HepG2 (cell line): ENCODE results near the gene MOCS1. TPM values are rescaled to one million over a fixed set of nuclear protein-coding genes. Genes with fewer than 3 reads are reported as not detected.

ENCODE experiments used
- ATAC-seq: fragments of 200-7000 bp; cut with Tn5 transposase; 3 replicates; pipeline ENCODE4 v1.9.1; 2020; ENCODE audit warnings: mild to moderate bottlenecking, moderate library complexity
- BruUV-seq: library from RNA; stranded (reverse); fragments of 400-500 nt; replicated peaks from 2 replicates; lab custom pipeline; 2021; lab: Mats Ljungman, UMichigan
- CTCF ChIA-PET: fragments of 300-600 bp; formaldehyde crosslinking; extraction: SDS; loops from one replicate; lab custom pipeline; 2021; ENCODE audit warnings: low total read pairs, inconsistent platforms, low intra/inter-chr PET ratio; lab: Yijun Ruan, JAX
- POLR2A ChIA-PET: fragments of 350-600 bp; sonication (Branson Sonifier 250); formaldehyde crosslinking; loops from one replicate; lab custom pipeline; 2020; ENCODE audit warnings: antibody characterized with exemption, inconsistent platforms; lab: Yijun Ruan, JAX
- DNase-seq: peaks from one replicate; pipeline ENCODE4 v3.0.0-alpha.2; 2015; ENCODE audit warnings: low spot score
- FAIRE-seq: peaks from 3 replicates; lab custom pipeline; 2011; peaks lifted over from hg19 to GRCh38; lab: Jason Lieb, UNC
- H2AFZ ChIP-seq: one replicate; pipeline ENCODE4 v1.6.1; 2011; ENCODE audit warnings: low read length, inconsistent platforms
- H3K27ac ChIP-seq: fragments of 300-600 bp; 3 replicates; pipeline ENCODE4 v1.8.0; 2011; ENCODE audit warnings: mixed run types, mild to moderate bottlenecking, mixed read lengths, low read length, inconsistent platforms; ENCODE audit not compliant: insufficient read depth; ENCODE audit errors: extremely low read length
- H3K27me3 ChIP-seq, 2 experiments: fragments of 200-600 bp in 1 of 2; 2 replicates in 1 of 2; 3 replicates in 1 of 2; pipeline versions ENCODE4 v1.6.0 to v1.8.0; 2011; ENCODE audit warnings: low read length in 2 of 2, mild to moderate bottlenecking in 2 of 2, moderate library complexity in 2 of 2, inconsistent platforms in 1 of 2; ENCODE audit not compliant: insufficient read depth in 2 of 2, control insufficient read depth in 1 of 2
- H3K36me3 ChIP-seq, 2 experiments: fragments of 200-600 bp in 1 of 2; replicated peaks in 1 of 2; 2 replicates in 1 of 2; 3 replicates in 1 of 2; pipeline versions ENCODE4 v1.5.1 to v1.8.0; 2011; ENCODE audit warnings: low read length in 2 of 2, inconsistent platforms in 1 of 2; ENCODE audit not compliant: insufficient read depth in 2 of 2, control insufficient read depth in 1 of 2
- H3K4me1 ChIP-seq: 2 replicates; pipeline ENCODE4 v1.5.1; 2012; ENCODE audit warnings: low read length, inconsistent platforms; ENCODE audit not compliant: insufficient read depth
- H3K4me2 ChIP-seq: 2 replicates; pipeline ENCODE4 v1.6.0; 2011; ENCODE audit warnings: low read depth, low read length, inconsistent platforms
- H3K4me3 ChIP-seq, 3 experiments: fragments of 200-600 bp in 1 of 3; sonication (generic), shearing (Covaris generic) in 1 of 3; replicated peaks in 1 of 3; 2 replicates each; pipeline ENCODE4 v1.5.1; 2011 to 2016; ENCODE audit warnings: low read length in 3 of 3, inconsistent platforms in 2 of 3, low read depth in 2 of 3, mild to moderate bottlenecking in 2 of 3, control low read depth in 1 of 3, mixed read lengths in 1 of 3; ENCODE audit not compliant: insufficient read depth in 1 of 3
- H3K79me2 ChIP-seq: one replicate; pipeline ENCODE4 v1.6.1; 2011; ENCODE audit warnings: low read length, inconsistent platforms; ENCODE audit not compliant: insufficient read depth
- H3K9ac ChIP-seq: 2 replicates; pipeline ENCODE4 v1.6.0; 2011; ENCODE audit warnings: mild to moderate bottlenecking, low read depth, low read length, inconsistent platforms; ENCODE audit not compliant: insufficient read depth
- H3K9me3 ChIP-seq: 2 replicates; pipeline ENCODE4 v1.5.1; 2012; ENCODE audit warnings: mild to moderate bottlenecking, low read length
- H4K20me1 ChIP-seq: 2 replicates; pipeline ENCODE4 v1.6.0; 2011; ENCODE audit warnings: inconsistent platforms, mild to moderate bottlenecking, low read length, moderate library complexity; ENCODE audit not compliant: insufficient read depth
- NR2F6 ChIP-seq, 2 experiments: IDR thresholded peaks; 2 replicates each; pipeline ENCODE4 v1.6.1; 2016; ENCODE audit warnings: antibody characterized with exemption in 1 of 2, mild to moderate bottlenecking in 1 of 2
- PAXIP1 ChIP-seq: sonication (generic); formaldehyde crosslinking; conservative IDR thresholded peaks from 2 replicates; pipeline ENCODE4 v1.4.0; 2020; ENCODE audit warnings: mild to moderate bottlenecking, missing genetic modification reagents, moderate library complexity
- STAG1 ChIP-seq: sonication (generic); formaldehyde crosslinking; IDR thresholded peaks from 2 replicates; pipeline ENCODE4 v1.4.0; 2020; ENCODE audit warnings: missing genetic modification reagents
- ZC3H13 ChIP-seq: sonication (generic); formaldehyde crosslinking; IDR thresholded peaks from 2 replicates; pipeline ENCODE4 v1.8.1; 2023; ENCODE audit warnings: mild to moderate bottlenecking, missing genetic modification reagents, moderate library complexity
- ZHX1 ChIP-seq: sonication (generic); formaldehyde crosslinking; IDR thresholded peaks from 2 replicates; pipeline ENCODE4 v1.8.1; 2022; ENCODE audit warnings: low read depth, mild to moderate bottlenecking, missing genetic modification reagents
- ZNF629 ChIP-seq: sonication (generic); formaldehyde crosslinking; conservative IDR thresholded peaks from 2 replicates; pipeline ENCODE4 v1.5.0; 2020; ENCODE audit warnings: missing genetic modification reagents
- ZNF644 ChIP-seq: IDR thresholded peaks from 2 replicates; pipeline ENCODE4 v1.6.1; 2016; ENCODE audit warnings: low read depth
- ZNF850 ChIP-seq: sonication (generic); formaldehyde crosslinking; conservative IDR thresholded peaks from 2 replicates; pipeline ENCODE4 v1.9.0; 2021; ENCODE audit warnings: mild to moderate bottlenecking, missing genetic modification reagents
- WGBS: methylation state at CpG from one replicate; pipeline ENCODE4 v1.1.6; 2017; ENCODE audit warnings: low lambda C conversion rate; 5-methylcytosine and 5-hydroxymethylcytosine counted together
- in situ Hi-C: cut with HindIII; loops from 2 replicates; pipeline ENCODE4 v1.10.0; 2017; ENCODE audit warnings: low pct_unique_long_range_greater_than_20kb; ENCODE audit not compliant: extremely low pct_ligation_motif_present
- intact Hi-C: fragments of 100-400 bp; cut with micrococcal nuclease; formaldehyde crosslinking; loops from one replicate; pipeline ENCODE4 v1.10.0; 2022; ENCODE audit not compliant: unreplicated experiment
- polyA plus RNA-seq, 8 experiments: library from polyadenylated mRNA; depleted of rRNA in 3 of 8; stranded (reverse) in 7 of 8; unstranded in 1 of 8; fragments of >200 nt; fragmentation: Illumina TruSeq in 4 of 8; extraction: Trizol in 4 of 8; gene quantifications; 2 replicates each; pipeline versions ENCODE4 v1.2.1 to v1.2.3, GENCODE V29; 2011 to 2016; ENCODE audit warnings: low read depth in 4 of 8, missing spikeins in 1 of 8, mixed read lengths in 1 of 8; ENCODE audit not compliant: insufficient read depth in 1 of 8
- total RNA-seq, 5 experiments: library from RNA; depleted of rRNA; stranded (reverse); fragments of >200 nt; fragmentation: Illumina TruSeq; extraction: Trizol; gene quantifications; 2 replicates each; pipeline ENCODE4 v1.2.3, GENCODE V29; 2016; ENCODE audit warnings: low read depth in 1 of 5
- TF ChIP-seq, protein P1 (sequence below): sonication (generic); formaldehyde crosslinking; IDR thresholded peaks from 2 replicates; pipeline ENCODE4 v1.5.0; 2020; ENCODE audit warnings: mild to moderate bottlenecking, low read depth, missing genetic modification reagents, borderline replicate concordance
- TF ChIP-seq, protein P2 (sequence below): sonication (generic); formaldehyde crosslinking; IDR thresholded peaks from 2 replicates; pipeline ENCODE4 v1.4.0; 2020; ENCODE audit warnings: missing genetic modification reagents, borderline replicate concordance
- TF ChIP-seq, protein P3 (sequence below), 2 experiments: sonication (generic) in 1 of 2; formaldehyde crosslinking in 1 of 2; IDR thresholded peaks; 2 replicates each; pipeline versions ENCODE4 v1.4.0 to v1.6.1; 2018 to 2020; ENCODE audit warnings: missing genetic modification reagents in 2 of 2, borderline replicate concordance in 1 of 2, low read depth in 1 of 2, mild to moderate bottlenecking in 1 of 2, missing biosample characterization in 1 of 2

The MOCS1 gene
- total and polyA plus RNA-seq, 2 of the 13 experiments (the other 11 are each of a cell fraction or from before 2014, with no cell fraction given) = 5.3 to 11.7 TPM

DNA sequence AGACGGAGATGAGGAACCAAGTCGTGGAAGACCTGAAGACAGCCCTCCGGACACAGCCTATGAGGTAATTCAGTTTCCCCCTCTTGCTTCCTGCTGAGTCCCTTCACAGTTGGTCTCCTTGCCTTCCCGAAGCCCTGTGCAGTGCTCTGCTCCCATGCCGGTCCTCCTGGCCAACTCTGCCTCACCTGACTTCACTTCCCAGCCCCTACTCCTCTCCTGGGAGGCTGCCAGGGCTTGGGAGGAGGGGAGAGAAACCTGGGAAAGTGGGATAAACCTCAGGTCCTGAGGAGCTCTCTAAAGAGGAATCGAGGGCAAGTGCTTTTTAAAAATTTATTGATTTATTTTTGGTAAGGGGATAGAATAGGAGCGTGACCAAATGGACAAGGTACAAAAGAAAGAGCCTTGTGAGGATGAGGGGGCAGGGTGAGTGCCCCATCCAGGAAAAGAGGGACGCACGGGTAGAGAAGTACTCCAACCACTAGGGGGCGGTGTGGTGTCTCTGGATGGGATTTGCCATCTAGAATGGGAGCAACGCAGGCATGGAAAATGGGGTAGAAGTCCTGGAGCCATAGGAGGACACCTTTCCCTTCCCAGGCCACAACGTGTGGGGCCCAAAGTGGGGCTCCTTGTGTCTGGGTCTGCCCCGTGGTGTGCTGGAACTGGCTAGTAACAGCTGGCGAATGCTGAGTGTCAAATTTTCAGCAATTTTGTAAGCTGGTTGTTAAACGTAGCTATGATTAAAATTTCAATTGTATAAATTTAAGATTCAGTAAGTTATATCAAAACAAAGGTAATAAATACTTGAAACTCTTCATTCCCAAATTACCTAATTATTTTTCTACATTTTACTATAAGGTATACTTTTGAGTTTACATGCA, 69.0 kb downstream of the MOCS1 start (continued):
- no peak for TF ChIP-seq PAXIP1 (CRISPR knock-in tag)
- TF ChIP-seq, protein P1, sequence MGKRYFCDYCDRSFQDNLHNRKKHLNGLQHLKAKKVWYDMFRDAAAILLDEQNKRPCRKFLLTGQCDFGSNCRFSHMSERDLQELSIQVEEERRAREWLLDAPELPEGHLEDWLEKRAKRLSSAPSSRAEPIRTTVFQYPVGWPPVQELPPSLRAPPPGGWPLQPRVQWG = no peak
- TF ChIP-seq ZNF644 (CRISPR knock-in tag) = peak; percentile 40; the same call in 1 of the 2 replicates
- TF ChIP-seq, protein P2, sequence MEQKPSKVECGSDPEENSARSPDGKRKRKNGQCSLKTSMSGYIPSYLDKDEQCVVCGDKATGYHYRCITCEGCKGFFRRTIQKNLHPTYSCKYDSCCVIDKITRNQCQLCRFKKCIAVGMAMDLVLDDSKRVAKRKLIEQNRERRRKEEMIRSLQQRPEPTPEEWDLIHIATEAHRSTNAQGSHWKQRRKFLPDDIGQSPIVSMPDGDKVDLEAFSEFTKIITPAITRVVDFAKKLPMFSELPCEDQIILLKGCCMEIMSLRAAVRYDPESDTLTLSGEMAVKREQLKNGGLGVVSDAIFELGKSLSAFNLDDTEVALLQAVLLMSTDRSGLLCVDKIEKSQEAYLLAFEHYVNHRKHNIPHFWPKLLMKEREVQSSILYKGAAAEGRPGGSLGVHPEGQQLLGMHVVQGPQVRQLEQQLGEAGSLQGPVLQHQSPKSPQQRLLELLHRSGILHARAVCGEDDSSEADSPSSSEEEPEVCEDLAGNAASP (CRISPR knock-in tag) = no peak

DNA sequence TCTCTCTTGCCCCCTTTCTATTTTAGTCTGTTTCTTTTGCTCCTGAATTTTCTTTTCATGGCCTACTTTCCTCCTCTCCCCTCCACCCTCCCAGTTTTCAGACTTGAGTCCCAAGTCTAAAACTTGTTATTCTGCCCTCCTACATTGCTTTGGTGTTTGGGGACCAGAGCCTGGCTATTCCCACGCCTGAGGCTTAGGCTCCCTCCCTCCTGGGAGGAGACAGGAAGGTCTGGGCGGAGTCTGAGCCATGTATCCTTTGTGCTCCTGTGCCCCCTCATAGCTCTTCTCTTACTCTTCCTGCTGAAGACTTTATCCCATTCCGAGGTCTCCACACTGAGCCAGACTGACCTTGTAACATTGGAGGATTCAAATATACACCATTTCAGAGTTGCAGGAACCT, 72.6 kb downstream of the MOCS1 start:
- no TSS peak for BruUV-seq
- H3K4me2 ChIP-seq = no peak overlapping the region
- FAIRE-seq (no peak), DNase-seq (no peak), ATAC-seq (no peak)
- no peaks in the 10 kb centered on the region for H3K9me3 ChIP-seq
- ChIA-PET POLR2A (no interaction called here), CTCF (no interaction called here)
- 4% methylated on average over 3 of the region's 3 CpGs for WGBS
- H3K4me3 ChIP-seq = no peak overlapping the region
- no peaks in the 10 kb centered on the region for H3K36me3 ChIP-seq
- no peaks in the 10 kb centered on the region for H3K79me2 ChIP-seq
- no peaks in the 10 kb centered on the region for H3K4me1 ChIP-seq
- in situ Hi-C loops = loop anchor here (10.0 kb wide), 1 partner anchor 443 kb away; no protein-coding TSS in a partner anchor
- H4K20me1 ChIP-seq = no peaks in the 10 kb centered on the region
- no peaks in the 10 kb centered on the region for H3K27me3 ChIP-seq
- H2AFZ ChIP-seq = no peak overlapping the region
- no peak overlapping the region for H3K27ac ChIP-seq
- H3K9ac ChIP-seq = no peak overlapping the region
- intact Hi-C loops = no loop called here
- TF ChIP-seq ZNF629 (CRISPR knock-in tag) (no peak), ZHX1 (CRISPR knock-in tag) (no peak), ZNF850 (CRISPR knock-in tag) (no peak), NR2F6 (IDR thresholded peaks at IDR 0.05) (no peak), NR2F6 (CRISPR knock-in tag; IDR thresholded peaks at IDR 0.05) (no peak), ZC3H13 (CRISPR knock-in tag) (no peak), STAG1 (CRISPR knock-in tag) (no peak)
- TF ChIP-seq, protein P3, sequence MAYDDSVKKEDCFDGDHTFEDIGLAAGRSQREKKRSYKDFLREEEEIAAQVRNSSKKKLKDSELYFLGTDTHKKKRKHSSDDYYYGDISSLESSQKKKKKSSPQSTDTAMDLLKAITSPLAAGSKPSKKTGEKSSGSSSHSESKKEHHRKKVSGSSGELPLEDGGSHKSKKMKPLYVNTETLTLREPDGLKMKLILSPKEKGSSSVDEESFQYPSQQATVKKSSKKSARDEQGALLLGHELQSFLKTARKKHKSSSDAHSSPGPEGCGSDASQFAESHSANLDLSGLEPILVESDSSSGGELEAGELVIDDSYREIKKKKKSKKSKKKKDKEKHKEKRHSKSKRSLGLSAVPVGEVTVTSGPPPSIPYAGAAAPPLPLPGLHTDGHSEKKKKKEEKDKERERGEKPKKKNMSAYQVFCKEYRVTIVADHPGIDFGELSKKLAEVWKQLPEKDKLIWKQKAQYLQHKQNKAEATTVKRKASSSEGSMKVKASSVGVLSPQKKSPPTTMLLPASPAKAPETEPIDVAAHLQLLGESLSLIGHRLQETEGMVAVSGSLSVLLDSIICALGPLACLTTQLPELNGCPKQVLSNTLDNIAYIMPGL (CRISPR knock-in tag; IDR thresholded peaks at IDR 0.05; ENCODE audit: borderline replicate concordance in 1 of 2, low read depth in 1 of 2) = no peak
